ENCODE results near the gene NCOA6.

GRCh38 chr20:34676642-34677373 is 148.6 kb downstream of the NCOA6 start, which contains the start of gene PIGU:
- TF ChIP-seq CTCF (IDR thresholded peaks at IDR 0.05; ENCODE audit: low read length) (no peak), EZH2 (optimal IDR thresholded peaks at IDR 0.05; ENCODE audit: low read depth, low read length) (no peak)

All from MM.1S (cell line).